GM19328 (cell line): ENCODE measurements around the gene SPATS1.

Experiments
- ATAC-seq: cut with Tn5 transposase; IDR thresholded peaks from one replicate; pipeline ENCODE4 v1.9.1; 2021; ENCODE audit warnings: mild to moderate bottlenecking, moderate library complexity; ENCODE audit not compliant: unreplicated experiment

The SPATS1 gene, protein sequence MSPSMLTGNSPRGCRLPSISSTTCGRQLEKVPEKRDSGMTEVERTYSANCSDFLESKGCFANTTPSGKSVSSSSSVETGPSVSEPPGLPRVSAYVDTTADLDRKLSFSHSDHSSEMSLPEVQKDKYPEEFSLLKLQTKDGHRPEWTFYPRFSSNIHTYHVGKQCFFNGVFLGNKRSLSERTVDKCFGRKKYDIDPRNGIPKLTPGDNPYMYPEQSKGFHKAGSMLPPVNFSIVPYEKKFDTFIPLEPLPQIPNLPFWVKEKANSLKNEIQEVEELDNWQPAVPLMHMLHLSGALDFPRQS

DNA sequence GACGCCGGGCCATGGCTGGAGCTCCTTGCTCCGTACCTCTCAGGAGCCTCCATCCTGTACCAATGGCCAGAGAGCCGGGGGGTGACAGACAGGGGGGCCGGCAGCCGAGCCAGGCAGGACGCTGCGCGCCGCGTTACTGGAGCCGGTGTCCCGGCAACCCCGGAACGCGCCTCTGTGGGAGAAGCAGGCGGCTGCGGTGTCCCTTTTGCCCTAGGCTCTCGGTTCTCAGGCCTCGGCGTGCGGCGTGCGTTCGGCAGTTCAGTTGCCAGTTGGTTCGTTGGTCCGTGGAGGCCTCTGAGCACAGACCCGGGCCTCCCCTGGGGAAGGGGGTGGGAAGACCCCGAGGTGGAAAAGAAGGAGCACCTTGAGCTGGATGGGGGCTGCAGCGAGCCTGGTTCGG is at the start of gene SPATS1:
Gene SPATS1, plus strand, starts transcription at position 162 of the 400 bp plus-strand sequence. CDS start 446 bp downstream, outside the sequence.
- no peak for ATAC-seq

DNA sequence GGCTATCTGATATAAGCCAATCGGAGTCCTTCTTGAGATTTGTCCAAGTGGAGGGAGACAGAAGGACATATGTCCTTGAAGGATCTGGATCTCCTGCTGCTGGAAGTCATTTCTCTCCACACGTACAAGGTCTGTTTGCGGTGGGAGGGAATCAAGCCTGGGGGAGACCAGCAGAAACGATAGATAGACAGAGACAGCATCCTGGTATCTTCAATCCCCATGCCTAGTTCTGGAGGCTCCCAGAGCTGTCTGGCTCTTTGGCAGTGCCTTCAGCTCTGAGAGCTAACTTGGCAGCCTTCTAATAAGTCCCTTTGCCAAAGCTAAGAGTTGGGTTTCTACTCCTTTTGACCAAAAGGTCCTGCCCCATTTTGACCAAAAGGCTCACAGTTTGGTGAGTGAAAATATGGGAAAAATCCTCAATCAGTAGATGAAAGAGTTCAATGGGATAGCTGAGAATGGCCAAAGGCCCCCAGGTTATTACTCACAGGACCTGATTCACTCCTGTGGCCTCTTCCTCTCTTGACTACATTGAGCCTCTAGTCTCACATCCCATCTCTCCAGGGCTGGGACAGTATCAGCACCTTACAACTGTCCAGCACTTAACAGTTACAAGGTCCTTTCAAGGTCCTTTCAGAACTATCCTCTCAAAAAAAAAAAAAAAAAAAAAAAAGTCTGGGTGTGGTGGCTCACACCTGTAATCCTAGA is 49.6 kb upstream of the SPATS1 start:
- no peak for ATAC-seq

DNA sequence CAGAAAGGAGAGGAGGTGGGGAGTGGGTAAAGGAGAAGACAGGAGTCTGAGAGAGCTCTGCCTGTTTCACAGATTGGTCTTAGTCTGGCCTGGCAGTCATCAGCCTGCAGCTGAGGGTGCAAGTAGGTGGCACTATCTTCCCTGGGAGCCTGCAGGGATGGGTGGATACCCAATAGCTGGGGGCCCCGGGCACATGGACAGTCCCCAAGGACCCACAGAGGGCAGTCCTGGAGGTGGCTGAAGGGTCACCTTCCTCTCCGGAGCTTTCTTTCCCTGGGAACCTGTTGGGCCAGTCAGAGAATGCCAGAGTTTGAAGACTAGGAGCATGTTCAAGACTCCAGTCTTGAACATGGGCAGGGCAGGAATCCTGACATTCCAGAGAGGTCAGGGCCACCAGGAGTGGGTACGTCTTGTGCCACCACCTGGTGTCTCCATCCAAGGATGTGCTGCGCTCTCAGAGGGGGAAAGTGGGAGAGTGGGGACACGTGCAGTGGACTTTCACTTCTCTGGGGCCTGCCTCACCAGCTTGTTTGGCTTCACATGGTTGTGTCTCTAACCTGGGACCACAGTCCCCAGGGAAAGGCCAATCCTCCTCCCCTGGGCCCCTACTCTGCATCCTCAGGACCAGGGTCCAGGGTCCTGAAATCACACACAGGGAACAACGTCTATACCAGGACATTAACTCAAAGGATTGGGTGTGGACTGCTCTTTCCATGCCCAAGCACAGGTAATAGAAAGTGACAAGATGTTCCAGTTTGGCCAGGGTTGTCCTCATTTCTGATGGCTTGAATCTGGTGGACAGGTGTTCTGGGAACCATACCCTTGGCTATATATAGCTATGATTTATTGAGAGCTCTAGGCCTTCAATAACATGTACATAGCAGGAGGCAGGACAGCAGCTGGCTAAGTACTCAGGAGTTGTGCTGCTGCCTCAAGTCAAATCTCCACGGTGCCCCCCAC is 47.3 kb upstream of the SPATS1 start:
- ATAC-seq = no peak

DNA sequence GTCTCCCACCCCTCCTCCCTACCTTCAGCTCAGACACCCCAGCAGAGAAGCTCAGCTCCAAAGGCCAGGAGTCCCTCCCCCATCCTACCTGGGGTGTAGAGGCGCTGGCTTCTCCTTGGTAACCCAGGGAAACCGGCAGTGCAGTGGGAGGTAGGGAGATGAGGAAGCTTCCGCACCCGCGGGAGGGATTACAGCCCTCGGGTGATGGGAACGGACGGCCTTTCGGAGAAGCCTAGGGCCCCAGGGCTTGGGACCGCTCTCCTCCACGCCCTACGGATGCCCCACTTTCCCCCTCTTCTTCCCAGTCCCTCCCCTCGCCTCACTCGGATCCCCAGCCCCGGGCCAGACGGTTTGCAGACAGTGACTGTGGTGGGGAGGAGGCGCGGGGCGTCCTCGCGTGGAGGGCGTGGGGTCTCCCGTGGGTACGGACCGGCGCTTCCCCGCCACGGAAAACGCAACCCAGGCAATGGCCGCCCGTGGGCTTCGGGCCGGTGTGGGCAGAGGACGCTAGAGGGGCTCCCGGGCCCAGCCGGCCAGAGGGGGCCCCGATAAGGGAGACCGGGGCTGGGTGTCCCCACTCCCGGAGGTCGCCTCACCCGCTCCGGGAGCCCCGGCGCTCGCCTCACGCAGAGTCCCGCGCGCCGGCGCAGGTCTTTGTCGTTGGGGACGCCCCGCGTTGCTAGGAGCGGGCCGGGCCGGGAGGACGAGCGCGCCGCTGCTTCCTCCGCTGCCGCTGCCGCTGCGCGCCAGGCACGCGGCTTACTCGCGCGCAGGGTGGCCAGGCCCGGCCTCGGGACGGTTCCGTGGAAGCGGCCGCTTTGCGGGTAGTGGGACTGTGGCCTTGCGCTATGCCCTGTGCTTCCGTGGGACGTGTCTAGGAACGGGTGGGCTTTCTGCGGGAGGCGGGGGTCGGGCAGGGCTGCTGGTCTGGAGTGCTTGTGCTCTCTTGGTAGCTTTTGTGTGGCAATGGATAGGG is 45.1 kb upstream of the SPATS1 start:
- no peak for ATAC-seq

DNA sequence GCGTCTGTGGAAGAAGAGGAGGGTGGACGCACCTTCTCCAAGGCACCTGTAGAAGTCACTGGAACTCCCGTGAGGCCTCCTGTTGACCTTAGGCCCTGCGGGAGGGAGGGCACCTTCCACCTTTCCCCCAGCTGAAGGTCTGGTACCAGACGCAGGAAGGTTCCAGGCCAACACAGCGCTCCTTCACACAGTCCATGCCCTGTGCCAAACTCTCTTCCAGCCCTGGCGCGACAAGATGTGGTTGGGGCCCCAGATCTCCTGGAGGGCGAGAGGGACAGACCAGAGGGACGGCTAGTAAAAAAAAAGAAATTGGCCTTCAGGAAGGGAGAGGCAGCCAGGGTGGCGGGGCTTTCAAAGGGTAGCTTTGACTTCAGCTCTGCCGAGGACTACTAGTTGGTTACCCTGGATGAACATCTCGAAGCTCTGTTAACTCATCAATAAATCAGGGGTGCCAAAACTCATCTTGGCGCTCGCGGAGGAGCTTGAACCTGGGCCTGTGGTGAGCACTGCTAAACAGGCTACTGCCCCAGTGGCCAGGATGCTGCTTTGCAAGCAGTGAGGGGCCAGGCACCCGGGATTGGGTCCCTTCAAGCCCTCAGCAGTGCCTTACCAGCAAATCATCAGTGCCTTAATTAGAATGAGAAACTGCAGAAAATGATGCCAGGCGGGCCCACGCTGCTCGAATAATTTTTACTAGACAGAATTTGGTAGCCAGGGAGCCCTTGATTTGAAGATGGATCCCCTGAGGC is 44.2 kb upstream of the SPATS1 start:
- ATAC-seq = no peak

DNA sequence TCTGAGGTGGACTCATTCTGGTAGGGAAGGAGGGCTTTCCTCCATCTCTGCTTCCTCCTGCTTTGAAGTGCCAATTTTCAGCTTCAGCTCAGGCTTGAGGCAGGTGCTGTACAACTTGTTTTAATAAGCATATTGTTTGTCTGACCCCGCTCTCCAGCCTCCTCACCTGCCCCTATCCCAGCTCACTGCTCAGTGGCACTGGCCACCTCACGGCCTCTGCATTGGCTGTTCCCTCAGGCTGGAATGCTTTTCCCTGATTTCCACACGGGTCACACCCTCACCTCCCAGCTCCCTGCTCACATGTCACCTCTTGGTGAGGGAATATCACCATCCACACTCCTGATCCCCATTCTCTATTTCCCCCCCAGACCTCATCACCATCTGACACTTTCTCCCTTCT is 43.6 kb upstream of the SPATS1 start:
- ATAC-seq = no peak

DNA sequence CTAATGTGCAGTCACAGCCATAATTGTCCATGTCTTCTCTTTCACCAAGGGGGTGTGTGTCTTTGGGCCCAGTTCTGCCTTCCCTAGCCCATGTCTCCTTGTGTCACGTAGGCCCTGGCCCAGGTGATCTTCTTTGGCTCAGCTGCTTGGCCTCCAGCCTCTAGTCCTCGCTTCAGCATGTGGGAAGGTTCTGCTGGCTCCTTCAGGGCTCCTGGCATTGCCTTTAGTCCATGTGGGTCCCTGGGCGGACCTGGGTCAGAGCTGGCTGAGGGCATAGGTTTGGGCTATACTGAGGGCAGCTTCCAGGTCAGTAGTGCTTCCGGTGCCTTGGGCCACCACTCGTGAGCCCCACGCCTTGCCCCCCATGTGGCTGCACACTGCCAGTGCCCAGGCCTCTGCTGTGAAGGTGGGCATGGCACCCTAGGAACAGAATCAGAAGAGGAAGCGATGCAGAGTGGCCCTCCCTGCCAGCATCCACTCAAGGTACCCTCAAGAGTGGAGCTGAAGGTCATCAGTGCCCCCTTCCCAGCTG is 42.1 kb upstream of the SPATS1 start:
- no peak for ATAC-seq

DNA sequence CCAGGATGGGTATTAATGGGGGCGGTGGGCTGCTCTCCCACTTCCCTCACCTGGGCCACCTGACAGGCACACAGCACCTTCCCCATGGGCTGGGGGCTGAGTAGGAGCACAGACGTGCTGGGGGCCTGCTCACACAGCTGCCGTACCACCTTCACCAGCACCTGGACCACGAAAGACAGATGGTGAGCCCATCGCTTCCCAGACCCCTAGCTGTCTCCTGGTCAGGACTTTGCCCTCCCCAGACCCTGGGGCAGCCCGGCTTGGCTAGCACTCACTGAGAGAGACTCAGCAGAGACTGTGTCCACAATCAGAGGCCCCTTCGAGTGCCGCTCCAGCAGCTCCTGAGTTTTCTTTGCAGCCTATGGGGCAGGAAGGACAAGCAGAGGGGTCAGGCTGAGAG is 41.3 kb upstream of the SPATS1 start:
- no peak for ATAC-seq

DNA sequence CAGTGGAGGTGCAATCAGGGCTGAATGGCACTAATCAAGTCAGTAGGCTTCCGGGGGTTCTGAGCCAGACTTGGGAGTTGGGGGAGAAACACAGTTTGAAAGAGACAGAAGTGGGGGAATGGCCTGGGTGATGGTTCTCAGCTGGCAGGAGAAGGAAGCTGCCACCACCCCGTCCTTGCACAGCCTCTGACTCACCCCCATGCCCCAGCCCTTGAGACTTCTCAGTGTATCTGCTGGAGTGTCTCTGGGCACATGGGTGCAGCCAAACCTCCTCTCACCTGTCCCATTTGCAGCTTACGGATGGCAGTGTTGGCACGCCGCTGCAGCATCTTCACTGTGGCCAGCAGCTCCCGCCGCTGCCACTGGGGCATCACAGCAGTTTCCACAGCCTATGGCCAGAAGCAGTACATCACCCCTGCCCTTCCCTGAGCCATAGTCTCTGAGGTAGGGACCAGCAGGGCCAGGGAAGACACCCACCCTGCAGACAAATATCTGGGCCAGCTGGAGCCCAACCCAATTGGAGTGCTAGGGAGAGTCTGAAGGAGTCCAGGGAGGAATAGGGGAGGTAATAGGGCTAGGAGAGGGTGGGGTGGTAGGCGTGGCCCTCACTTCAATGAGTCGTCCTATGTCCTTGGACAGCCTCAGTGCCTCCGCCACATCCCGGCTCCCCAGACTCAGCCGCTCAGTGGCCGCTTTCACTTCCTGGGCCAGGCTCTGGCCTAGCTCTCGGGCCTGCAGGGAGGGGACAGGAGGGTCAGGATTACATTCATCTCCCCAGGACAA is 40.5 kb upstream of the SPATS1 start:
- no peak for ATAC-seq

DNA sequence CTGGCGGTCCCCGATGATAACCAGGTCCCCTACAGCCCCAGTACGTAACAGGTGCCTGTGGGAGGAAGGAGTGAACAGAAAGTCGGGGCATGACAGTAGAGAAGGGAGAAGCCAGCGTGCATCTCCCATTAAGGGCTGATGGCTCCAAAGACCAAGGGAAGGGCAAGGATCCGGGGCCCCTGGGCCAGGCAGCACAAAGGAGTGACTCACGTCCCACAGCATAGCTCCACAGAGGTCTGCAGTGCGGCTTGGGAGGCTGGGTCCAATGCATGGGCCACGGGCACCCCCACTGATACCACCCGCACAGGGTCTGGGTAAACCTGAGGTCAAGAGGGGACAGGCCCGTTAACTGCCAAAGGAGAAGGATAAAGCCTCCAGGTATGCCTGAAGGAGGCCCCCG is 39.6 kb upstream of the SPATS1 start:
- no peak for ATAC-seq

DNA sequence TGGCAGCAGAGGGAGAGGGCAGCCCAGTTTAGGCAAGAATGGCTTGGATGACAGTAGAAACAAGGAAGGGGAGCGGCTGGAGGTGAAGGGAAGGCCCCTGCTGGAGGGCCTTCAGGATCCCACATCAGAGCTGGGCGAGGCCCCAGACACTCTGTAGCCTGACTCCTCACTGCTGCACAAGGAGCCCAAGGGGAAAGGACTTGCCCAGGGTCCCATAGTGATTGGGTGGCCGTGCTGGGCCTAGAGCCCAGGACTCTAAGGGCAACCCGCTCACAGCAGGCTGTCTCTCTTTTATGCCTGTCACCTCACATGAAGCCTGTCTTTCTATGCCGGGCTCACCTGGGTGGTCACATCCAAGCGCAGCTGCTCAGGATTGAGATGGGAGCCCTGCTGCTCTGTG is 38.6 kb upstream of the SPATS1 start:
- no peak for ATAC-seq

DNA sequence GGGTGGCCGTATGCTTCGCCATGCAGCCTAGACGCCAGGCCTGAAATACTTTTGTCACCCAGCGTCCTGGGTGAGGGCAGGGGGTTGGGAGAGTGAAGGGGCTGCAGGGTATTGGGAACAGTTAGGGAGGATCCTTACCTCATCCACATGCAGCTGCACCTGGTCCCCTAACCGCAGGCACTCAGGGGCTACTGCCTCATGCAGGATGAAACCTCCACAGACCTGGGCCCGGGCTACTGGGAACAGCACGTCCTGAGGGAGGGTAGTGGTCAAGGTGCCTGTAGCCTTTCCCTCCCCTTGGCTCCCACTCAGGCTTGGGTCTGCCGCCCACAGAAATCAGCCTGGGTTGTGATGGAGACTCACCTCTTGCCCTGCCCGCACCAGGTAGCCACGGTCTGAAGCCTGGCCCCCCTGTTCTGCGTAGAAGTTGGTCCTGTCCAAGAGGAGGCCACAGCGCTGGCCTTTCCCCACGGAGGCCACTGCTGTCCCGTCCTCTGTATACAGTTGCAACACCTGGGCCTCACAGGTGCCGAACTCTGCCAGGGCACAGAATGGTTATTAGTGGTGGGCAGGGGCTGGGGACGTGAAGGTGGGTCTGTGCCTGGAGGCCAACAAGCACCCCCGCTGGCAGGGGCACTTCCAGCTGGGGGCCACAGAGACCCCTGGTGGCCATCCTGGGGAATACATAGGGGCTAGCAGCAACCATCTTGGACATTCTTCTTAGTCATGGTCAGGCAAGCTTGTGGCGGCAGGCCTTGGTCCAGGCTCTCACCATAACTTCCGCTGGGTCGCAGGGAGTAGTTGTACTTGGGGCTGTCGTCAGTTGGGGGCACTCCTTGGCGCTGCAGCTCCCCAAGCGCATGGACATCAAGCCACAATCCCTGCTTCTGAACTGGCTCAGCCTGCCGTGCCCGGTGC is 37.9 kb upstream of the SPATS1 start:
- ATAC-seq = no peak

DNA sequence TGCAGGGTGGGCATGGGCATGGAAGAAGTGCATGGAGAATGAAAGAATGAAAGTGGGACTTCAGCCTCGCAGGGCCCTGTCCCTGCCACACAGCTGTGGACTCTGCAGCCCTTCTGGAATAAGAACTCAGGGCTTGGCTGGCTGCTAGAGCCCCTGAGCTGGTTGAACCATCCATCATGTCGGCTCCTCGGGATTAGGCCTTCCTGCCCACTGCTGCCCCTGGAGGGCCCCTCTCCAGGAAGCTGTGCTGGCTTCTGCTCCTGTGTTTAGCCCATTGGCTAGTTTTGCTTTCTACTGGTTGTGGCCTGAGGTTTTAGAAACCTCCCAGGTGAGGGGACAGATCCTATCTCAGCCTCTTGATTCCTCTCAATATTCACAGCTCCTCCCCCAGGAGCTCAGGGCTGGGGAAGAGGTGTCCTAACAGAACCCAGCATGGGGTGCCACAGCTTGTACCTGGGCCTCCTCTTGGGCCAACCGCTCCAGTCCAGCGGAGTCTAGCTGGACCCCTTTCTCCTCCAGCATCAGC is 37.2 kb upstream of the SPATS1 start:
- ATAC-seq = no peak

DNA sequence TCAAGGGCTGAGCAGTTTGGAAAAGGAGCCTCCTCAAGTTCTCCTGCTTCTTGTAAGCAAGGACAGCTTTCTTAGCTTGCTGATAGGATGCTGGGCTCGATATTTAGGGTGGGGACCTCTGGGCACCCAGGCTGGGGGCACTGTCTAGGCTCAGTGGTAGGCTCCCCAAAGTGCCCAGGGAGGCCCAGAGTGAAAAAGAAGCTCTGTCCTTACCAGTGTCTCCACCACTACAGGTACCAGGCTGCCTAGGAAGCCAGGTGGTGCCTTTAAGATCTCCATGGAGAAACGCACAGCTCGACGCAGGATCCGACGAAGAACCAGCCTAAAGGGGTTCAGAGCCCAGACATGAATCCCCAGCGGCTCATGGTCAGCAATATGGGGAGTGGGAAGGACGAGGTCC is 35.7 kb upstream of the SPATS1 start:
- ATAC-seq = no peak

DNA sequence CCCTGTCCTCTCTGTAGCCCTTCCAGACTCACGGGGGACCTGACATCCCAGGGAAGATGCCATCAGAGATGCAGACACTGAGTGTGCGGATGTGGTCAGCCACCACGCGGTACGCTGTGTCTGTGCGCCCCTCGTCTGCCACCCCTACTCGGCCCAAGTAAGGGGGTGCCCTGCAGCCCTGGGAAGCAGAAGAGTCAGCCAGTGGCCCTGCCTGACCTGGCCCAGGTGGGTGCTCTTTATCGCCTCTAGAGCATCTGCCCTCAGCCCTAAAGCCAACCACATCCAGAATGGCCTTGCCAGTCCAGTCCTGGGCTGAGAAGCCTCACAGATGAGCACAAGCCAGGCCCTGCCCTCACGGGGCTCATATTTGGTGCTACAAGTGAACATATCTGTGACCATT is 35.2 kb upstream of the SPATS1 start:
- no peak for ATAC-seq

DNA sequence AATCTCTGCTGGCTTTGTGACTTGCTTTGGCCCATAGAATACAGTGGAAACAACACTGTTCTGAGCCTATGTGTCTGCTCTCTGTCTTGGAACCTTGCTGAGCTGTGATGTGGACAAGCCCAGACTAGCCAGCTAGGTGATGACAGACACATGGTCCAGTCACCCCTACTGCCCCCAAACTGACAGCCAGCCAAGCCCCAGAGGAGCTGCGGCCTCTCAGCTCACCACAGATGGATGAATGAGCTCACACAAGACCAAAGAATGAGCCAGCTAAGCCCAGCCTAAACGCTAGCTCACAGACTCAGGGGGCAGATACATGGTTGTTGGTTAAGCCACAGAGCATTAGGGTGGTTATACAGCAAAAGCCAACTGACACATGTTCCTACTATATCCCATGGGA is 33.4 kb upstream of the SPATS1 start:
- no peak for ATAC-seq

DNA sequence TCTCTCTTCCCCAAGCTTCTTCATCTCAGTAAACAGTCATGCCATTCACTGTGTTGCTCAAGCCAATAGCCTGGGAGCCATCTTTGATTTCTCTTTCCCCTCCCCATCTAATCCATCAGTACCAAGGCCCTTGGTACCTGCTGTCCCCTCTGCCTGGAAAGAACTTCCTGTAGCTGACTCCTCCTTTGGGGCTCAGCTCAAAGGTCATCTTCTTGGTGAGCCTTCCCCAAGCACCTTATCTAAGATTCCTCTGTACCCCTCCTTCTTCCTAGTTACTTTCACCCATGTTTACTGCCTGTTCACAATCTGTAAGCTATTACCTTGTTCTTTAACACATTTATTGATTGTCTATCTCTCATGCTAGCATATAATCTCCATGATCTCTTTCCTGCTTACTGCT is 32.8 kb upstream of the SPATS1 start:
- ATAC-seq = no peak
